ENCODE data around the gene SYTL1.

Gene SYTL1

GRCh38 chr1:27392096-27392777 lies 50.4 kb downstream of the SYTL1 start, which contains the start of gene GPR3:
Gene GPR3 (plus strand): TSS chr1:27392622. CDS start chr1:27393799, 1,177 bp downstream.
- peak; percentile 94 for DNase-seq

- no peak for DNase-seq
Observed at GRCh38 chr1:27392778-27393635, 51.2 kb downstream of the SYTL1 start.

- no peak for DNase-seq
Observed at GRCh38 chr1:27393641-27394281, 51.9 kb downstream of the SYTL1 start.

GRCh38 chr1:27394282-27394658 lies 52.4 kb downstream of the SYTL1 start:
- no peak for DNase-seq

GRCh38 chr1:27394925-27395324 lies 53.1 kb downstream of the SYTL1 start:
- no peak for DNase-seq

- DNase-seq = peak; percentile 83 to 87
Observed at GRCh38 chr1:27395441-27396195, 53.8 kb downstream of the SYTL1 start.

- DNase-seq = no peak
Observed at GRCh38 chr1:27397110-27397509, 55.3 kb downstream of the SYTL1 start.

GRCh38 chr1:27397749-27398148 lies 55.9 kb downstream of the SYTL1 start:
- no peak for DNase-seq

- DNase-seq = no peak
Observed at GRCh38 chr1:27398405-27399149, 56.8 kb downstream of the SYTL1 start.

GRCh38 chr1:27399251-27400025 lies 57.6 kb downstream of the SYTL1 start:
- DNase-seq = no peak

- DNase-seq = no peak
Observed at GRCh38 chr1:27400082-27400962, 58.5 kb downstream of the SYTL1 start.

GRCh38 chr1:27400963-27401341 lies 59.1 kb downstream of the SYTL1 start:
- DNase-seq = no peak

GRCh38 chr1:27402349-27402754 lies 60.5 kb downstream of the SYTL1 start:
- DNase-seq = peak; percentile 14 to 43

GRCh38 chr1:27403065-27403726 lies 61.4 kb downstream of the SYTL1 start:
- DNase-seq = peak; percentile 32 to 52

Measured in CD4-positive, alpha-beta T cell treated with Interleukin-1 beta for 1 hour (primary cell).